ENCODE results near the gene PPM1L. TPM values are rescaled to one million over a fixed set of nuclear protein-coding genes. Genes with fewer than 3 reads are reported as not detected.
A peak's percentile ranks its signal among the peaks of the same experiment; 100 is the strongest.

Gene PPM1L
- total RNA-seq, 1 donor from 2014 or later, result 30.1 TPM

DNA sequence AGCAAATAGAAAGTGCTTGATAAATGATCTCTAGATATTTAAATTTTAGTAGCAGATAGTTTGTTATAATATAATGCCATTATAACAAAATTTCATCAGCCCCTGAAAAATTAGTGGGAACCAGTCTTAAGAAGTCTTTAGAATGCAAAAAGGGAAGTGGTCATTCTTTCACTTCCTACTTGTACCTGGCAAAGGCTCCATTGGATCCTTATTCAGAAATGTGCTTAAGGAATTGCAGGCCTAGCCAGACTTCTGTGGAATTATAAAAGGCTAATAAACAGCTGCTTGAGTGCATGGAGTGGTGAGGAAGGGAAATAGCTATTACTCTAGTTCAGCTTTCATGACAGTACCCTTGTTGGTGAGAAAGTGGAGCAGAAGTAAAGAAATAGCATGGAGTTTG, 24.2 kb downstream of the PPM1L start:
- DNase-seq (ENCODE audit: low spot score, unreplicated experiment), result no peak
- no peaks in the 10 kb centered on the region for H3K27me3 Mint-ChIP-seq
- H3K9me3 Mint-ChIP-seq (ENCODE audit: low read depth), result no peaks in the 10 kb centered on the region
- no peak overlapping the region for H3K4me3 Mint-ChIP-seq (ENCODE audit: low read depth)
- H3K36me3 Mint-ChIP-seq (ENCODE audit: insufficient read depth), result no peaks in the 10 kb centered on the region
- peaks cover 27% of the 10 kb centered on the region for H3K4me1 Mint-ChIP-seq (ENCODE audit: low read depth)
- TF ChIP-seq, protein P1, sequence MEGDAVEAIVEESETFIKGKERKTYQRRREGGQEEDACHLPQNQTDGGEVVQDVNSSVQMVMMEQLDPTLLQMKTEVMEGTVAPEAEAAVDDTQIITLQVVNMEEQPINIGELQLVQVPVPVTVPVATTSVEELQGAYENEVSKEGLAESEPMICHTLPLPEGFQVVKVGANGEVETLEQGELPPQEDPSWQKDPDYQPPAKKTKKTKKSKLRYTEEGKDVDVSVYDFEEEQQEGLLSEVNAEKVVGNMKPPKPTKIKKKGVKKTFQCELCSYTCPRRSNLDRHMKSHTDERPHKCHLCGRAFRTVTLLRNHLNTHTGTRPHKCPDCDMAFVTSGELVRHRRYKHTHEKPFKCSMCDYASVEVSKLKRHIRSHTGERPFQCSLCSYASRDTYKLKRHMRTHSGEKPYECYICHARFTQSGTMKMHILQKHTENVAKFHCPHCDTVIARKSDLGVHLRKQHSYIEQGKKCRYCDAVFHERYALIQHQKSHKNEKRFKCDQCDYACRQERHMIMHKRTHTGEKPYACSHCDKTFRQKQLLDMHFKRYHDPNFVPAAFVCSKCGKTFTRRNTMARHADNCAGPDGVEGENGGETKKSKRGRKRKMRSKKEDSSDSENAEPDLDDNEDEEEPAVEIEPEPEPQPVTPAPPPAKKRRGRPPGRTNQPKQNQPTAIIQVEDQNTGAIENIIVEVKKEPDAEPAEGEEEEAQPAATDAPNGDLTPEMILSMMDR (IDR thresholded peaks at IDR 0.05; ENCODE audit: unreplicated experiment), result no peak
- no peak overlapping the region for H3K27ac Mint-ChIP-seq

DNA sequence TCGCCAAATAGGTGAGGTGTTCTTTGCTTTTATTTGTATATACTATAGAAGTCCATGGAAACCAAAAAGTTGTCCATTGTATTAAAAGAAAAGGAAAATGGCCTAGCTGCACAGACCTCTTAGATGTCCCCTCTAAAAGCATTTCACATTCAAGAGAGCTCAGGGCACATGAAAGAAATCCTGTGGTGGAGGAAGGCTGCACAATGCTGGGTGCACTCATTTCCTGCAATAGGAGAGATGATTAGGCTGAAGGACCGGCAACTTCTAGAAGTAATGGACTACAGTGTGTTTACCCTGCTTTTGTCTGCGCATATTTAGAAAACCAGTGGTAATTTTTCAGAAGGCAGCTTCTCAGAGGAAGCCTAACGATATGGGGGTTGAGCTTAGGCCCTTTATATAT, 25.4 kb downstream of the PPM1L start:
- H3K27ac Mint-ChIP-seq, result peak overlapping the region; percentile 77
- H3K27me3 Mint-ChIP-seq, result no peaks in the 10 kb centered on the region
- peaks cover 31% of the 10 kb centered on the region for H3K4me1 Mint-ChIP-seq (ENCODE audit: low read depth)
- TF ChIP-seq, protein P1 (IDR thresholded peaks at IDR 0.05; ENCODE audit: unreplicated experiment), result no peak
- H3K4me3 Mint-ChIP-seq (ENCODE audit: low read depth), result no peak overlapping the region
- no peaks in the 10 kb centered on the region for H3K9me3 Mint-ChIP-seq (ENCODE audit: low read depth)
- peaks cover 1% of the 10 kb centered on the region for H3K36me3 Mint-ChIP-seq (ENCODE audit: insufficient read depth)
- no peak for DNase-seq (ENCODE audit: low spot score, unreplicated experiment)

DNA sequence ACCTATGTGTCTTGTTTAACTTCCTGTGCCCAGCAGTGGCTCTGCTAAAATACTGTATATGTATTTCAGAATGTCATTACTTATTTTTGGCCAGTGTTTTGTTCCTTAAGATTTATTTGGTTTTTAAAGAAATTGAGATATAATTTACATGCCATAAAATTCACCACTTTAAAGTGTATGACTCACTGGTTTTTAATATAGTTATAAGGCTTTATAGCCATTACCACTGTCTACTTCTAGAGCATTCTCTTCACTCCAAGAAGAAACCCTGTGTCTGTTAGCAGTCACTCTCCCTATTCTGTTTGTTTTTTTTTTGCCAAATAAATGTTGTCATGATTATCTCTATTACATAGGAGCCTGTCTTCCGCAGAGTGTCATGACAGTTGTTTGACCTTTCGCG, 25.8 kb downstream of the PPM1L start:
- no peak for DNase-seq (ENCODE audit: low spot score, unreplicated experiment)
- peaks cover 31% of the 10 kb centered on the region for H3K4me1 Mint-ChIP-seq (ENCODE audit: low read depth)
- H3K27ac Mint-ChIP-seq, result no peak overlapping the region
- no peaks in the 10 kb centered on the region for H3K27me3 Mint-ChIP-seq
- peaks cover 4% of the 10 kb centered on the region for H3K9me3 Mint-ChIP-seq (ENCODE audit: low read depth)
- TF ChIP-seq, protein P1 (IDR thresholded peaks at IDR 0.05; ENCODE audit: unreplicated experiment), result no peak
- no peak overlapping the region for H3K4me3 Mint-ChIP-seq (ENCODE audit: low read depth)
- peaks cover 1% of the 10 kb centered on the region for H3K36me3 Mint-ChIP-seq (ENCODE audit: insufficient read depth)

DNA sequence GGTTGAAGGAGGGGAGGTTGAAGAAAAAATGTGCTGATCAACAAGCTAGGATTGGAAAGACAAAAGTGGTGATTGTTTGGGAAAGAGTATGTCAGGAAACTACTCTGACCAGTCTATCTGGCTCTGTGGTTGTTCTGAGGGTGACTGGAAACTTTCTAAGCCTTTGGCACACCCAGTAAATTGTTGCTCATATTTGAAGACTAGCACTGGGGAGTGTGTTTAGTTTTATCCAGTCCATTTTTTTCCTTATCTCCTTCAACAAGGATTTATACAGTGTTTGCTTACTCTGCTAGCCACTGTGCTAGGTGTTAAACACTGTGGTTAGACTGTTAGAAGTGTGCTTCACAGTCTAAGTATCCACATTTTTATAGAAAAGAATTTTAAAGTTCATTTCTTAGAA, 28.8 kb downstream of the PPM1L start:
- H3K27me3 Mint-ChIP-seq, result no peaks in the 10 kb centered on the region
- TF ChIP-seq, protein P1 (IDR thresholded peaks at IDR 0.05; ENCODE audit: unreplicated experiment), result no peak
- DNase-seq (ENCODE audit: low spot score, unreplicated experiment), result no peak
- H3K36me3 Mint-ChIP-seq (ENCODE audit: insufficient read depth), result peaks cover 7% of the 10 kb centered on the region
- H3K9me3 Mint-ChIP-seq (ENCODE audit: low read depth), result peaks cover 18% of the 10 kb centered on the region
- peaks cover 21% of the 10 kb centered on the region for H3K4me1 Mint-ChIP-seq (ENCODE audit: low read depth)
- no peak overlapping the region for H3K4me3 Mint-ChIP-seq (ENCODE audit: low read depth)
- peak overlapping the region; percentile 84 for H3K27ac Mint-ChIP-seq

DNA sequence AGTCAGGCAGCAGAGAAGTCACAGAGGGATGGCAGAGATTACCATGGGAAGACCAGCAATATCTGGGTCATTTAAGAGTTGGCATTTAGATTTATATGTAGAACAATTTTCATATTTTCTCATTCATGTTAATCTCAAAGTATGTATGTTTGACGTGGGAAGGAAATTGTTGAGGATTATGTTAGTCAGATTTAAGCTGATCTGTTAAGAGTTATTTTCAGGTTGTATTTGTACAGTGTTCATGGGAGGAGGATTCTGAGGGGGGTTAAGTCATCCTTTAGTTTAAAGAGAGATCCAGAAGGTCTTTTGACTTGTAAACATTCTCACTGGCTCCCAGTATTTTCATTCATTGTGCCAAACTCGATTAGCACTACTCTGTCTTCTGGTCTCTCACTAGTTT, 34.7 kb downstream of the PPM1L start:
- no peak for DNase-seq (ENCODE audit: low spot score, unreplicated experiment)
- Mint-ChIP-seq H3K4me3 (ENCODE audit: low read depth) (no peak overlapping the region), H3K4me1 (ENCODE audit: low read depth) (peaks cover 10% of the 10 kb centered on the region), H3K36me3 (ENCODE audit: insufficient read depth) (peaks cover 7% of the 10 kb centered on the region), H3K27me3 (no peaks in the 10 kb centered on the region), H3K27ac (peak overlapping the region; percentile 14), H3K9me3 (ENCODE audit: low read depth) (peaks cover 18% of the 10 kb centered on the region)
- TF ChIP-seq, protein P1 (IDR thresholded peaks at IDR 0.05; ENCODE audit: unreplicated experiment), result no peak
